ENCODE results near the gene NPTX1. TPM values are rescaled to one million over a fixed set of nuclear protein-coding genes. Genes with fewer than 3 reads are reported as not detected.

NPTX1 gene
- total and polyA plus RNA-seq, 2 of the 13 experiments (the other 11 are each of a cell fraction or from before 2014, with no cell fraction given), result 0.01 TPM; not detected in 1

GRCh38 chr17:80499961-80500665, 23.7 kb upstream of the NPTX1 start:
- intact Hi-C loops (cut with micrococcal nuclease; ENCODE audit: unreplicated experiment), result no loop called here
- CTCF ChIA-PET (ENCODE audit: low intra/inter-chr PET ratio, low total read pairs), result no interaction called here
- no TSS peak for BruUV-seq (replicated peaks)

More at GRCh38 chr17:80499961-80500665, 23.7 kb upstream of the NPTX1 start:
- FAIRE-seq, result no peak
- Histone ChIP-seq H3K4me3 (replicated peaks in 1 of 3; ENCODE audit: insufficient read depth in 1 of 3, low read depth in 2 of 3, low read length in 3 of 3) (no peak overlapping the region; a peak in 1 of 6 replicates), H3K4me2 (ENCODE audit: low read depth, low read length) (0 out of 2 replicates have a peak overlapping the region, but pooled peaks have one; percentile 85), H4K20me1 (ENCODE audit: insufficient read depth, low read length) (no peaks in the 10 kb centered on the region), H3K79me2 (ENCODE audit: insufficient read depth, low read length) (no peaks in the 10 kb centered on the region), H3K9ac (ENCODE audit: insufficient read depth, low read depth, low read length) (no peak overlapping the region), H3K4me1 (ENCODE audit: insufficient read depth, low read length) (peaks cover 36% of the 10 kb centered on the region), H3K36me3 (replicated peaks in 1 of 2; ENCODE audit: control insufficient read depth in 1 of 2, insufficient read depth in 2 of 2, low read length in 2 of 2) (no peaks in the 10 kb centered on the region), H3K27me3 (ENCODE audit: control insufficient read depth in 1 of 2, insufficient read depth in 2 of 2, low read length in 2 of 2) (peaks cover 18 to 65% of the 10 kb centered on the region in 2 experiments; a peak in 4 of 5 replicates), H2AFZ (ENCODE audit: low read length) (no peak overlapping the region), H3K27ac (ENCODE audit: extremely low read length, insufficient read depth, low read length) (no peak overlapping the region), H3K9me3 (ENCODE audit: low read length) (no peaks in the 10 kb centered on the region)
- in situ Hi-C loops (cut with HindIII; ENCODE audit: extremely low pct_ligation_motif_present, low pct_unique_long_range_greater_than_20kb), result no loop called here
- ATAC-seq, result no peak
- POLR2A ChIA-PET, result interaction anchor here (4.0 kb wide), 1 partner anchor 45 kb away, joined by 35 read pairs; no protein-coding TSS in a partner anchor
- TF ChIP-seq RARG (CRISPR knock-in tag; IDR thresholded peaks at IDR 0.05; ENCODE audit: low read depth), result no peak
- no peak for TF ChIP-seq KLF6 (CRISPR knock-in tag; IDR thresholded peaks at IDR 0.05)
- TF ChIP-seq EP300 (IDR thresholded peaks at IDR 0.05; ENCODE audit: low read depth in 2 of 2, low read length in 2 of 2), result no peak
- TF ChIP-seq EP300 (CRISPR knock-in tag; IDR thresholded peaks at IDR 0.05; ENCODE audit: borderline replicate concordance), result no peak
- 0 out of 2 replicates have a peak, but pooled peaks have one; percentile 14 for TF ChIP-seq EED (CRISPR knock-in tag; IDR thresholded peaks at IDR 0.05)
- peak; percentile 27; the same call in 1 of the 2 replicates for TF ChIP-seq RXRA (CRISPR knock-in tag; IDR thresholded peaks at IDR 0.05)
- peak; percentile 32; the same call in 1 of the 2 replicates for TF ChIP-seq ZFP91 (CRISPR knock-in tag; IDR thresholded peaks at IDR 0.05; ENCODE audit: borderline replicate concordance)
- peak; percentile 33; the same call in 1 of the 2 replicates for TF ChIP-seq MTA1 (CRISPR knock-in tag; IDR thresholded peaks at IDR 0.05; ENCODE audit: borderline replicate concordance)
- TF ChIP-seq TAF15 (IDR thresholded peaks at IDR 0.05; ENCODE audit: low read depth, low read length, poor library complexity, severe bottlenecking), result peak; percentile 73
- TF ChIP-seq, protein P1, sequence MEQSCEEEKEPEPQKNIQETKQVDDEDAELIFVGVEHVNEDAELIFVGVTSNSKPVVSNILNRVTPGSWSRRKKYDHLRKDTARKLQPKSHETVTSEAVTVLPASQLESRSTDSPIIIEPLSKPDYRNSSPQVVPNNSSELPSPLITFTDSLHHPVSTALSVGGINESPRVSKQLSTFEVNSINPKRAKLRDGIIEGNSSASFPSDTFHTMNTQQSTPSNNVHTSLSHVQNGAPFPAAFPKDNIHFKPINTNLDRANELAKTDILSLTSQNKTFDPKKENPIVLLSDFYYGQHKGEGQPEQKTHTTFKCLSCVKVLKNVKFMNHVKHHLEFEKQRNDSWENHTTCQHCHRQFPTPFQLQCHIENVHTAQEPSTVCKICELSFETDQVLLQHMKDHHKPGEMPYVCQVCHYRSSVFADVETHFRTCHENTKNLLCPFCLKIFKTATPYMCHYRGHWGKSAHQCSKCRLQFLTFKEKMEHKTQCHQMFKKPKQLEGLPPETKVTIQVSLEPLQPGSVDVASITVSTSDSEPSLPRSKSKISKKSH (CRISPR knock-in tag; IDR thresholded peaks at IDR 0.05; ENCODE audit: borderline replicate concordance), result no peak
- DNase-seq (ENCODE audit: low spot score), result no peak
- WGBS (ENCODE audit: low lambda C conversion rate), result 39% methylated on average over 16 of the region's 22 CpGs
